Subcutaneous preadipocyte (primary cell): Measurements from ENCODE around the gene DLAT. TPM values are rescaled to one million over a fixed set of nuclear protein-coding genes. Genes with fewer than 3 reads are reported as not detected.

ENCODE experiments used
- small RNA-seq: library from RNA; depleted of rRNA; stranded (forward); fragments of <200 nt; gene quantifications from one replicate; pipeline ENCODE3, GENCODE V24; 2012
- total RNA-seq: library from RNA; depleted of rRNA; stranded (reverse); fragments of >200 nt; gene quantifications from 2 replicates; pipeline ENCODE4 v1.2.3, GENCODE V29; 2012

Gene DLAT
- 47.4 and 69.0 TPM in 2 replicates for total RNA-seq

DNA sequence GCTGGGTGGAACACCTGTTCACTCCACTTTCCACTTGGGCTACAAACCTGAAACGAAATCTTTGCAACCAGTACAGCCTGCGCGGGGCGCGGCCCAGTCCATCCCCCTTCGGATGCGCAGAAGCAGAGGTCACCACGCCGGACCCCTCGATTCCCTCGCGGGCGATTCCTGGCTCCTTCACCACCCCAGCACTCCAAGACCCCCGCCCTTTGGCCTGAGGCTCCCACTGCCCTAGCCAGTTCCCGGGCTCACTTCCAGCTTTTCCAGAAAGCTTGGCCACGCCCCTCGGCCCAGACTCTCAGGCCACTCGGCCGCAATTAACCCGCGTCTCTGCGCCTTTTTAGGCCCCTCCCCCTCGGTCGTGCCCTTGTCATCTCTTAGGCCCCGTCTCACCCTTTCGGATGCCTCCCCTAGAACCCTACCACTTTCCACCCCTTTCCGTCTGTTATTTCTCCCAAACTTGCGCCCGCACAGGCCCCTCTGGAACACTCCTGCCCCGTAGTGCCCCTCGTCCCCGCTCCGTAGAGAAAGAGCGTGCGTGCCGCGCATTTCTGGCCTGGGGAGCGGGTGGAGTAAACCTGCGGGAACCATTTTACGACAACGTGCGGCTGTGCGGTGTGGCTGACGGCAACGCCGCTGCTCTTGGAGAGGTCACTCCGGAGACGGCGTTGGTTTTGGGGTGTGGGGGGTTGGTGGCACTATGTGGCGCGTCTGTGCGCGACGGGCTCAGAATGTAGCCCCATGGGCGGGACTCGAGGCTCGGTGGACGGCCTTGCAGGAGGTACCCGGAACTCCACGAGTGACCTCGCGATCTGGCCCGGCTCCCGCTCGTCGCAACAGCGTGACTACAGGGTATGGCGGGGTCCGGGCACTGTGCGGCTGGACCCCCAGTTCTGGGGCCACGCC is at the start of gene DLAT:
Gene DLAT, plus strand, starts transcription at position 636 of the 906 bp plus-strand sequence. Its CDS starts 65 bp downstream, at position 701.

DNA sequence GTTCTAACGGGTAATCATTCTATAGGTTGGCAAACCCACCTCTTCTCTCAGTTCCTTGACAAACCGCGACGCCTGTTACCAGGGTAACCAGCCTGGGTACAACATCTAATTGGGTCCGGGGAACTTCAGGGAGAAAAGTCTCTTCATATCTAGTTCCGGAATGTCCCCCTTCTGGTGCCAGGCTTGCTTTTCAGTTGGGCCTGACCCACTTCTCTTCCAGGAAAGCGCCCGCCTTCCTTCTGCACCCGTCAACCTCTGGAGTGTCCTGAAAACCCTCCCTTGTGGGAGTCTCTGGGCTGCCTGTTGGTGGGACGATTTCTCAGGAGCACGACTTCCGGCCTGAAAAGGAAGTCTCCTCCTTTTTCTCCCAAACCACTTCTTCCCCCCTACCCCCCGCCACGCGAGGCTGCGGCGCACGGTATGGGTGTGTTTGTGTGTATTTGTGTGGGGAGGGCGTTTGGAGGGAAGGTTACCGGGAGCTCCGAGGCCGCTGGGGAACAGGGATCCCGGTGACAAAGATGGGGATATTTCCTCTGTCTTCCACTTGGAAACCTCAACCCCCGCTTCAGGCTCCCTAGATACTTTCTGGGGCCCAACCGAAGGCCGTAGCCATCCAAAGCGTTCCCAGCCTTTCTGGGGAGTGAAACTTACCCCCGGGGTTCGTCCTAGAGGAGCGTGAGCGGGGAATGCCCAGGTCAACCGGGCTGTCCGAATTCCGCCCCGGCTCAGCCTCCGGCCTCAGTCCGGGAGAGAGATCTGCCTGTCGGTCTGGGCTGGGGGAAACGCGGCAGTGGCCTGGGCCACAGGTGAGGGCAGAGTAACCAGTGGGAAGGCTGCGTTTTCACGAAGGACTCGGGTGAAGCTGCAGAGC is 49.0 kb downstream of the DLAT start, which contains the start of the genes NKAPD1 and PIH1D2:
Gene NKAPD1, plus strand, starts transcription at position 359 of the 871 bp plus-strand sequence. CDS start 1,276 bp downstream, outside the sequence.
Gene PIH1D2, minus strand, starts transcription at position 77 of the 871 bp plus-strand sequence. CDS start 843 bp downstream, outside the sequence.

DNA sequence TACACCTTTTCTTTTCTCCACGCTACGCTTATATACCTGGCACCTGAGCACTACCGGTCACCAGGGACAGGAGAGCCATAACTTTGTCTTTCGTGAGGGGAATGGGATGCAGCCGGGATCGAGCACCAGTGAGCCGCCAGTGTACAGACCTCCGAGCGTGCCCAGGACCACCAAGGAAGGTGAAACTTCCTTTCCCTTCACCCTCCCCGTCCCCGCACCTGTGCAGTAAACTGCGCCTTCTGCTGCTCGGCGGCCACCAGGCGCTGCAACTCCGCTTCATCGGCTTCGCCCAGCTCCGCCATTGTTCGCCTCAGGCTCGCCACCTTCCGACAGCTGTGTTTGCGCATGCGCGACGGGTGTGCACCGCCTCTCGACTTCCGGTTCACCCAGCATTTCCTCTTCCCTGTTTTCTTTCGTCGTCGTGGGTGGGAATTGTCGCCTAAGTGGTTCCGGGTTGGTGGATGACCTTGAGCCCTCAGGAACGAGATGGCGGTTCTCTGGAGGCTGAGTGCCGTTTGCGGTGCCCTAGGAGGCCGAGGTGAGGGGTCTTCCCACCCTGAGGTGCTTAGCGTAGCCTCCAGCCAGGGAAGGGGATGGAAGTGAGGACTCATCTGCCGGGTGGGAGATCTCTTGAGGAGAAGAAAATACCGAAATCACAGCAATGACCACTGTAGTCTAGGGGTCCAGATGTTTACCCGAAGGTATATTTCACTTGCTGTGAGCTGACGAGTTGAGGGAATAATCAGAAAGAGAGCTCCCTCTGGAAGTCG is 61.4 kb downstream of the DLAT start, which contains the start of the genes SDHD and TIMM8B:
Gene SDHD, plus strand, starts transcription at position 452 of the 770 bp plus-strand sequence. Its CDS starts 35 bp downstream, at position 487.
Gene TIMM8B, minus strand, starts transcription at position 335 of the 770 bp plus-strand sequence. Its CDS starts 33 bp downstream, at position 302.

Small RNA genes within 50 kb of the gene (small RNA-seq; reads per million reads assigned to genes)
- gene AP000907.3 (not detected), gene RNU6-893P (not detected)

Other genes with a start within 250 kb of the DLAT start
- gene ALG9, start 153.8 kb upstream of the DLAT start, total RNA-seq = 23.5 and 36.6 TPM in 2 replicates
- gene FDXACB1, start 146.2 kb upstream of the DLAT start, total RNA-seq = 2.6 and 4.9 TPM in 2 replicates
- gene CFAP68, start 145.9 kb upstream of the DLAT start, total RNA-seq = 8.6 and 13.2 TPM in 2 replicates
- 6.5 and 29.8 TPM in 2 replicates for gene CRYAB, start 113.6 kb upstream of the DLAT start, total RNA-seq
- gene HSPB2, start 112.7 kb upstream of the DLAT start, total RNA-seq = 0.20 and 0.73 TPM in 2 replicates
- gene C11orf52, start 106.5 kb upstream of the DLAT start, total RNA-seq = 0.37 TPM in 1 of 2 replicates, not detected in the other
- gene DIXDC1, start 88.1 kb upstream of the DLAT start, total RNA-seq = 10.2 and 13.6 TPM in 2 replicates
- 2.2 TPM in 2 replicates for gene PIH1D2, start 48.6 kb downstream of the DLAT start, total RNA-seq
- gene NKAPD1, start 48.9 kb downstream of the DLAT start, total RNA-seq = 19.5 and 21.3 TPM in 2 replicates
- gene TIMM8B, start 61.3 kb downstream of the DLAT start, total RNA-seq = 55.9 and 73.5 TPM in 2 replicates
- gene SDHD, start 61.5 kb downstream of the DLAT start, total RNA-seq = 128 and 148 TPM in 2 replicates
- gene IL18, start 138.7 kb downstream of the DLAT start, total RNA-seq = not detected in 2 replicates
- gene TEX12, start 142.0 kb downstream of the DLAT start, total RNA-seq = under 0.01 and 0.20 TPM in 2 replicates
- gene BCO2, start 150.1 kb downstream of the DLAT start, total RNA-seq = 0.73 and 0.78 TPM in 2 replicates
- gene PTS, start 201.0 kb downstream of the DLAT start, total RNA-seq = 25.0 and 28.9 TPM in 2 replicates
- not detected in 2 replicates for gene PLET1, start 235.5 kb downstream of the DLAT start, total RNA-seq